ENCODE measurements around the gene ANAPC15.

DNA sequence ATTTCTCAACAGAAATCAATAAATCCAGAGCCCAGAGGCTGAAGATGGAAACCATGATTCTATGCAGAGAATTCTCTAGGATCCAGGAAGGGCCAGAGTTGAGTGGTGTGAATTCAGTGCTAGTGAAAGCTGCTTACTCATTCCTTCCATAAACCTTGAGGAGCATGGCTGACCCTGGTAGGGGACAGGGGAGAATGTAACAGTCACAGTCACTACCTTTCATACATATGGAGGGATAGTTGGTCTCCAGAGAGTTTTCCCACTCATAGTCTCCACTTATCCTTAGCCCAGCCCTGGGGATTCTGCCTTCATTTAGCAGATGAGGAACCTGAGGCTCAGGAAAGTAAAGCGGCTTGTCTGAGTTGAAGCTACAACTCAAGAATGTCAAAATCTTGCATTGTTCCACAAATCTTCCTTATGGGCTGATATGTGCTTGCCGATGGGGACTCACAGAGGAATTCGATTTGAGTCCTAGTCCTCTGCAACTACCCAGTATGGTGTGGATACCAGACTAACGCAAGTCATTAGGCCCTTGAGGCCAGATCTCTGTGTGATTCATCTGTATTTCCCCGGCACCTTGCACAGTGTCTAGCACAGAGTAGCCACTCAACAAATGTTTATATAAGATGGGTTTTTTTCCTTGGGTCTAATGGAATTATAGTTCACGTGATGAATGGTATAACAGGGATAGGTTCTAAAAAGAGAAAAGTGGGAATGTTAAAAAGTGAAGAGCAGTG, 3.7 kb upstream of the ANAPC15 start:
- no peak for TF ChIP-seq POLR2A (IDR thresholded peaks at IDR 0.05; ENCODE audit: low read depth, low read length)
- no peak for TF ChIP-seq POLR2AphosphoS5 (IDR thresholded peaks at IDR 0.05; ENCODE audit: low read depth, low read length)

Data from GM12892 (cell line).